Neuronal stem cell (in vitro differentiated cells): Measurements from ENCODE around the gene SHH.

Source experiments
- DNase-seq: peaks from one replicate; pipeline ENCODE4 v3.0.0-alpha.2; 2013; ENCODE audit warnings: low spot score
- H2AFZ ChIP-seq: one replicate; pipeline ENCODE4 v1.6.1; 2013; ENCODE audit warnings: mild to moderate bottlenecking, low read length, inconsistent platforms
- H2AK5ac ChIP-seq: 2 replicates; pipeline ENCODE4 v1.6.1; 2013; ENCODE audit warnings: low read depth, mild to moderate bottlenecking, inconsistent platforms, low read length, moderate library complexity, mixed read lengths
- H2BK120ac ChIP-seq: 2 replicates; pipeline ENCODE4 v1.6.1; 2013; ENCODE audit warnings: low read depth, mild to moderate bottlenecking, inconsistent platforms, low read length, moderate library complexity, mixed read lengths
- H2BK12ac ChIP-seq: one replicate; pipeline ENCODE4 v1.6.1; 2013; ENCODE audit warnings: low read length, inconsistent platforms
- H2BK15ac ChIP-seq: 2 replicates; pipeline ENCODE4 v1.6.1; 2013; ENCODE audit warnings: mild to moderate bottlenecking, low read length, inconsistent platforms, mixed read lengths
- H2BK5ac ChIP-seq: one replicate; pipeline ENCODE4 v1.6.1; 2013; ENCODE audit warnings: inconsistent platforms, mild to moderate bottlenecking, low read length, moderate library complexity
- H3K14ac ChIP-seq: one replicate; pipeline ENCODE4 v1.6.1; 2013; ENCODE audit warnings: low read length, inconsistent platforms
- H3K18ac ChIP-seq: 2 replicates; pipeline ENCODE4 v1.6.1; 2013; ENCODE audit warnings: low read length, inconsistent platforms
- H3K23ac ChIP-seq: 2 replicates; pipeline ENCODE4 v1.6.1; 2013; ENCODE audit warnings: low read depth, mild to moderate bottlenecking, mixed read lengths, low read length, inconsistent platforms; ENCODE audit not compliant: poor library complexity
- H3K27ac ChIP-seq: replicated peaks from 3 replicates; pipeline ENCODE4 v1.5.1; 2013; ENCODE audit warnings: low read length, inconsistent platforms
- H3K27me3 ChIP-seq, 3 experiments: 2 replicates each; pipeline ENCODE4 v1.6.1; 2013; ENCODE audit warnings: low read length in 3 of 3, mild to moderate bottlenecking in 2 of 3, inconsistent platforms in 1 of 3, low read depth in 1 of 3, mixed read lengths in 1 of 3, moderate library complexity in 1 of 3; ENCODE audit not compliant: control insufficient read depth in 3 of 3, insufficient read depth in 3 of 3
- H3K36me3 ChIP-seq, 2 donors: replicated peaks in 1 of 2; 2 replicates each; pipeline ENCODE4 v1.6.1; 2013; ENCODE audit warnings: low read length in 2 of 2; ENCODE audit not compliant: control insufficient read depth in 2 of 2, insufficient read depth in 2 of 2
- H3K4ac ChIP-seq: 2 replicates; pipeline ENCODE4 v1.6.1; 2013; ENCODE audit warnings: inconsistent platforms, mild to moderate bottlenecking, low read length, moderate library complexity
- H3K4me1 ChIP-seq, 2 donors: 1 replicate in 1 of 2; 2 replicates in 1 of 2; pipeline ENCODE4 v1.6.1; 2013; ENCODE audit warnings: low read length in 2 of 2, low read depth in 1 of 2; ENCODE audit not compliant: control insufficient read depth in 2 of 2, insufficient read depth in 1 of 2
- H3K4me2 ChIP-seq: one replicate; pipeline ENCODE4 v1.6.1; 2013; ENCODE audit warnings: mild to moderate bottlenecking, low read length, inconsistent platforms; ENCODE audit not compliant: insufficient read depth, poor library complexity, severe bottlenecking
- H3K4me3 ChIP-seq, 2 donors: 2 replicates each; pipeline ENCODE4 v1.5.1; 2013; ENCODE audit warnings: low read length in 2 of 2, mild to moderate bottlenecking in 2 of 2, inconsistent platforms in 1 of 2, moderate library complexity in 1 of 2
- H3K79me1 ChIP-seq: one replicate; pipeline ENCODE4 v1.6.1; 2013; ENCODE audit warnings: low read depth, mild to moderate bottlenecking, inconsistent platforms, low read length, moderate library complexity
- H3K9ac ChIP-seq: one replicate; pipeline ENCODE4 v1.6.1; 2013; ENCODE audit warnings: mild to moderate bottlenecking, low read depth, low read length, inconsistent platforms; ENCODE audit not compliant: poor library complexity
- H3K9me3 ChIP-seq, 2 donors: replicated peaks in 1 of 2; 2 replicates each; pipeline versions ENCODE3 to v1.6.1; 2013; ENCODE audit warnings: low read length in 2 of 2, mild to moderate bottlenecking in 2 of 2, inconsistent platforms in 1 of 2, low read depth in 1 of 2, mixed read lengths in 1 of 2, moderate library complexity in 1 of 2; ENCODE audit not compliant: control insufficient read depth in 2 of 2, insufficient read depth in 1 of 2
- H4K8ac ChIP-seq: one replicate; pipeline ENCODE4 v1.6.1; 2013; ENCODE audit warnings: low read depth, mild to moderate bottlenecking, inconsistent platforms, low read length, moderate library complexity
- H4K91ac ChIP-seq: one replicate; pipeline ENCODE4 v1.6.1; 2013; ENCODE audit warnings: low read length, low read depth, mild to moderate bottlenecking, inconsistent platforms; ENCODE audit not compliant: poor library complexity
- WGBS, 2 donors: extraction: QIAGEN DNeasy Blood & Tissue Kit; methylation state at CpG; one replicate each; pipeline ENCODE4 v1.1.7; 2013; ENCODE audit warnings: missing lambda C conversion rate in 2 of 2, mixed read lengths in 1 of 2; ENCODE audit not compliant: insufficient read length in 2 of 2, insufficient replicate concordance in 1 of 2; ENCODE audit errors: extremely low coverage in 2 of 2; 5-methylcytosine and 5-hydroxymethylcytosine counted together

The SHH gene

DNA sequence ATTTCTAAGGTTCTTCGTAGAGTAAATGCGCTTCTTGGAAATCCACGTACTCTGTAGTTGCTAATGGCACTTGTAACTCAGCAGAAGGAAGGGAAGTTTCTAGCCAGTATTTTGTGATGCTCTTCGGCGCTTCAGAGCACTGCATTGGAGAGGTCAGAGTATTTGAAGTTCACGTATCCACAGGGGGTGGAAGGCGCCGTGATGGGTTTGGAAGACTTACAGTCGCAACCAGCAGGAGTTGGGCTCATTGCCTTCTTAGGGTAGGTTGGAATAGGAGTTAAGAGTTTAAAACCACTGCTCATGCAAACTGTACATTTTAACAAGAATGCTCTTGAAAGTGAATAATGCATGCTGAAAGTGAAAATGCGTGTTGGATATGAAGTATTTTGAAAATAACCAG, 49.1 kb downstream of the SHH start:
- Histone ChIP-seq H3K79me1 (no peaks in the 10 kb centered on the region), H3K14ac (no peak overlapping the region), H3K4ac (no peak overlapping the region), H3K27ac (no peak overlapping the region), H4K91ac (no peak overlapping the region), H3K4me3 (no peak overlapping the region), H2BK12ac (no peak overlapping the region), H3K9me3 (peaks cover 5 to 25% of the 10 kb centered on the region in 2 donors), H3K36me3 (peaks cover 33 to 93% of the 10 kb centered on the region in 2 donors), H3K18ac (no peak overlapping the region), H3K27me3 (no peaks in the 10 kb centered on the region), H2BK120ac (no peak overlapping the region), H3K4me1 (peaks cover 0 to 1% of the 10 kb centered on the region in 2 donors), H3K4me2 (no peak overlapping the region), H4K8ac (no peak overlapping the region), H2AFZ (no peak overlapping the region), H2AK5ac (no peak overlapping the region), H3K23ac (no peak overlapping the region), H3K9ac (no peak overlapping the region), H2BK15ac (no peak overlapping the region), H2BK5ac (no peak overlapping the region)
- DNase-seq, result no peak
- no CpG with 5 or more reads among the region's 10 CpGs for WGBS, 2 donors

DNA sequence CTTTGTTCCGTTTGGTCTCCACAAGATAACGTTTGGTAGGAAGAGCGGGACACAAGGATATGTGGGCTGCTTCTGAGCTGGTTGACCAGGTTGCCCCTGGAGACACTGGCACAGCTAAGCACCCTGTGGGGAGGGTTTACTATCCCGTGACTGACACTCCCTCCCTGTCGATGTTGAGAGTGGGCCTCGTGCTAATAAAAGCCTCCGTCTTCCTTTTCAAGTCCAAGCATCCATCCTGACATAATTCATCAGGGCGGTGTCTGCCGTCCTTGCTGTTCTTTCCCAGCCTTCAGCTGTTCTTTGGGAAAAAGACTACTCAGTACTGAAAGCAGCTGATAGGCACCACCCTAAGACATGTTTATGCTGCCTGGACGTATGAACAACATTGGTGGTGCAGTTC, 49.6 kb downstream of the SHH start:
- H3K4me2 ChIP-seq, result no peak overlapping the region
- no peak overlapping the region for H3K23ac ChIP-seq
- H2BK120ac ChIP-seq, result no peak overlapping the region
- no peak overlapping the region for H3K4me3 ChIP-seq
- no peak overlapping the region for H4K8ac ChIP-seq
- H3K36me3 ChIP-seq, result peaks cover 30 to 93% of the 10 kb centered on the region in 2 donors
- no peak for DNase-seq
- no peaks in the 10 kb centered on the region for H3K79me1 ChIP-seq
- H3K9ac ChIP-seq, result no peak overlapping the region
- H2BK12ac ChIP-seq, result no peak overlapping the region
- no peak overlapping the region for H3K18ac ChIP-seq
- no peak overlapping the region for H3K27ac ChIP-seq
- no peak overlapping the region for H3K4ac ChIP-seq
- no peaks in the 10 kb centered on the region for H3K27me3 ChIP-seq
- H2BK5ac ChIP-seq, result no peak overlapping the region
- WGBS, 2 donors, result no CpG with 5 or more reads among the region's 10 CpGs
- H2AFZ ChIP-seq, result no peak overlapping the region
- no peak overlapping the region for H2AK5ac ChIP-seq
- H4K91ac ChIP-seq, result no peak overlapping the region
- no peak overlapping the region for H2BK15ac ChIP-seq
- H3K9me3 ChIP-seq, result peaks cover 7 to 30% of the 10 kb centered on the region in 2 donors
- H3K4me1 ChIP-seq, result peaks cover 0 to 1% of the 10 kb centered on the region in 2 donors
- no peak overlapping the region for H3K14ac ChIP-seq

DNA sequence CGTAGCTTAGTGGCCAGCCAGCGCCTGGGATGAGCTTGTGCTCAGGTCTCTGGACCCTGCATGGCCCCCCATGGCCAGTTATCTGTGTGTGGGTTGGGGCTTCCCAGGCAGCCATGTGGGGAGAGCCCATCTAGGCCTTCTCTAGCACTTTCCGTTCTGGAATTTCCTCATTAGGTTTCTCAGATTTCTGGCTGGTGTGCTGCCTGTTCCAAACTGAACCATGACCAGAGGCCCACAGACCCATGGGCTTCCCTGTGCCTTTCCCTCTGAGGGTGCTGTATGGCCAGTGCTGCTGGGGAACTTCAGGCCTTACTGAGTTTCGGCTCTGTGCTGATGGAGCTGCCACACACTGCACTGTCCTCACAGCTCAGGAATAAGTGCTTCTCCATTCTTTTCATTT, 50.2 kb downstream of the SHH start:
- no peaks in the 10 kb centered on the region for H3K79me1 ChIP-seq
- no peak overlapping the region for H3K4ac ChIP-seq
- H3K23ac ChIP-seq, result no peak overlapping the region
- peaks cover 0 to 1% of the 10 kb centered on the region in 2 donors for H3K4me1 ChIP-seq
- H3K14ac ChIP-seq, result no peak overlapping the region
- H2BK15ac ChIP-seq, result no peak overlapping the region
- H3K36me3 ChIP-seq, result peaks cover 28 to 92% of the 10 kb centered on the region in 2 donors
- H2AFZ ChIP-seq, result no peak overlapping the region
- H2BK120ac ChIP-seq, result no peak overlapping the region
- H2AK5ac ChIP-seq, result no peak overlapping the region
- no peak overlapping the region for H3K4me3 ChIP-seq
- no CpG with 5 or more reads among the region's 4 CpGs for WGBS, 2 donors
- no peak overlapping the region for H4K91ac ChIP-seq
- no peak overlapping the region for H3K27ac ChIP-seq
- H3K4me2 ChIP-seq, result no peak overlapping the region
- no peak overlapping the region for H3K18ac ChIP-seq
- no peak overlapping the region for H4K8ac ChIP-seq
- H2BK5ac ChIP-seq, result no peak overlapping the region
- H3K9ac ChIP-seq, result peak overlapping the region; percentile 26
- H2BK12ac ChIP-seq, result no peak overlapping the region
- no peak for DNase-seq
- peaks cover 8 to 36% of the 10 kb centered on the region in 2 donors for H3K9me3 ChIP-seq
- no peaks in the 10 kb centered on the region for H3K27me3 ChIP-seq

GRCh38 chr7:155761162-155761561, 51.1 kb downstream of the SHH start:
- no peak overlapping the region for H4K91ac ChIP-seq
- DNase-seq, result no peak

More at GRCh38 chr7:155761162-155761561, 51.1 kb downstream of the SHH start:
- H3K9ac ChIP-seq, result no peak overlapping the region
- no CpG with 5 or more reads among the region's 5 CpGs for WGBS, 2 donors
- H3K18ac ChIP-seq, result no peak overlapping the region
- no peak overlapping the region for H3K27ac ChIP-seq
- H2BK5ac ChIP-seq, result no peak overlapping the region
- no peak overlapping the region for H2BK12ac ChIP-seq
- no peak overlapping the region for H3K4me3 ChIP-seq
- H3K4ac ChIP-seq, result no peak overlapping the region
- no peak overlapping the region for H2BK120ac ChIP-seq
- no peak overlapping the region for H2AFZ ChIP-seq
- no peak overlapping the region for H4K8ac ChIP-seq
- H3K4me1 ChIP-seq, result peaks cover 0 to 1% of the 10 kb centered on the region in 2 donors
- peaks cover 3% of the 10 kb centered on the region for H3K79me1 ChIP-seq
- H3K36me3 ChIP-seq, result peaks cover 25 to 90% of the 10 kb centered on the region in 2 donors
- H2AK5ac ChIP-seq, result no peak overlapping the region
- no peaks in the 10 kb centered on the region for H3K27me3 ChIP-seq
- no peak overlapping the region for H3K4me2 ChIP-seq
- H3K9me3 ChIP-seq, result peaks cover 11 to 44% of the 10 kb centered on the region in 2 donors
- H3K23ac ChIP-seq, result no peak overlapping the region
- H3K14ac ChIP-seq, result no peak overlapping the region
- H2BK15ac ChIP-seq, result no peak overlapping the region
